Mucosa of gallbladder (tissue), 1 donor: ENCODE data around the gene RPL13. TPM values are rescaled to one million over a fixed set of nuclear protein-coding genes. Genes with fewer than 3 reads are reported as not detected.
A peak's percentile ranks its signal among the peaks of the same experiment; 100 is the strongest.
"Not testable (repeated sequence)": the region's sequence is repeated elsewhere in the genome, so short reads cannot be mapped to it uniquely, and the experiment has no call there.

Experiments
- DNase-seq: peaks from one replicate; pipeline ENCODE4 v3.0.0-alpha.2; 2020; ENCODE audit warnings: low spot score
- total RNA-seq: library from RNA; stranded (reverse); gene quantifications from one replicate; pipeline ENCODE4 v1.2.1, GENCODE V29; 2021
- donor health status: DM: no; HTN: no; CAD: no.

The RPL13 gene
- total RNA-seq, 1 donor from 2014 or later, result 1,696 TPM

- DNase-seq, result no peak
These were observed 15.9 kb downstream of the RPL13 start for GRCh38 chr16:89576153-89577054.

GRCh38 chr16:89577055-89577759 is 16.7 kb downstream of the RPL13 start:
- no peak for DNase-seq

GRCh38 chr16:89579351-89579750 is 18.9 kb downstream of the RPL13 start:
- DNase-seq, result no peak

GRCh38 chr16:89581045-89581695 is 20.7 kb downstream of the RPL13 start:
- peak; percentile 70 for DNase-seq

- peak; percentile 88 for DNase-seq
These were observed 21.5 kb downstream of the RPL13 start for GRCh38 chr16:89581861-89582563.

- DNase-seq, result no peak
These were observed 22.2 kb downstream of the RPL13 start for GRCh38 chr16:89582614-89583196.

- no peak for DNase-seq
These were observed 22.9 kb downstream of the RPL13 start for GRCh38 chr16:89583197-89583894.

GRCh38 chr16:89583895-89584644 is 23.6 kb downstream of the RPL13 start:
- no peak for DNase-seq

GRCh38 chr16:89584768-89585549 is 24.5 kb downstream of the RPL13 start:
- DNase-seq, result no peak

- no peak for DNase-seq
These were observed 25.7 kb downstream of the RPL13 start for GRCh38 chr16:89586218-89586617.

- DNase-seq, result no peak
These were observed 26.4 kb downstream of the RPL13 start for GRCh38 chr16:89586853-89587252.

GRCh38 chr16:89587676-89588075 is 27.2 kb downstream of the RPL13 start:
- DNase-seq, result not testable (repeated sequence)

- no peak for DNase-seq
These were observed 28.1 kb downstream of the RPL13 start for GRCh38 chr16:89588413-89589109.

- no peak for DNase-seq
These were observed 28.9 kb downstream of the RPL13 start for GRCh38 chr16:89589241-89589926.

- no peak for DNase-seq
These were observed 33.4 kb downstream of the RPL13 start for GRCh38 chr16:89593841-89594240.

- DNase-seq, result no peak
These were observed 35.0 kb downstream of the RPL13 start for GRCh38 chr16:89595330-89596060.

- no peak for DNase-seq
These were observed 35.7 kb downstream of the RPL13 start for GRCh38 chr16:89596061-89596689.
